ENCODE results near the gene AFAP1. TPM values are rescaled to one million over a fixed set of nuclear protein-coding genes. Genes with fewer than 3 reads are reported as not detected.

The AFAP1 gene
- total RNA-seq, 2 donors from 2014 or later, result 32.1 to 40.1 TPM

GRCh38 chr4:7861440-7861881 lies 78.2 kb downstream of the AFAP1 start:
- H3K27ac ChIP-seq, result no peak overlapping the region
- H3K27me3 ChIP-seq (replicated peaks; ENCODE audit: insufficient read depth), result no peaks in the 10 kb centered on the region
- peaks cover 14 to 48% of the 10 kb centered on the region in 2 donors for H3K4me1 ChIP-seq (ENCODE audit: control insufficient read depth in 1 of 2, low read depth in 2 of 2)
- no peak for TF ChIP-seq CTCF (IDR thresholded peaks at IDR 0.05)
- no peak for DNase-seq (ENCODE audit: low spot score)
- ATAC-seq (ENCODE audit: insufficient number of reproducible peaks, low FRiP score, low read depth), result no peak
- no peaks in the 10 kb centered on the region for H3K36me3 ChIP-seq
- no peak overlapping the region for H3K4me3 ChIP-seq
- no peaks in the 10 kb centered on the region for H3K9me3 ChIP-seq

- ATAC-seq (ENCODE audit: insufficient number of reproducible peaks, low FRiP score, low read depth) (no peak), DNase-seq (ENCODE audit: low spot score) (no peak)
- no peak for TF ChIP-seq CTCF (IDR thresholded peaks at IDR 0.05)
- Histone ChIP-seq H3K27ac (no peak overlapping the region), H3K36me3 (no peaks in the 10 kb centered on the region), H3K4me3 (no peak overlapping the region), H3K4me1 (ENCODE audit: control insufficient read depth in 1 of 2, low read depth in 2 of 2) (peaks cover 14 to 49% of the 10 kb centered on the region in 2 donors), H3K9me3 (no peaks in the 10 kb centered on the region), H3K27me3 (replicated peaks; ENCODE audit: insufficient read depth) (no peaks in the 10 kb centered on the region)
These were observed 79.0 kb downstream of the AFAP1 start for GRCh38 chr4:7860600-7861163.

GRCh38 chr4:7859326-7859725 lies 80.3 kb downstream of the AFAP1 start:
- TF ChIP-seq CTCF (IDR thresholded peaks at IDR 0.05), result no peak
- H3K27me3 ChIP-seq (replicated peaks; ENCODE audit: insufficient read depth), result no peaks in the 10 kb centered on the region
- no peaks in the 10 kb centered on the region for H3K9me3 ChIP-seq
- ATAC-seq (ENCODE audit: insufficient number of reproducible peaks, low FRiP score, low read depth), result no peak
- H3K27ac ChIP-seq, result no peak overlapping the region
- H3K4me3 ChIP-seq, result no peak overlapping the region
- H3K36me3 ChIP-seq, result no peaks in the 10 kb centered on the region
- peaks cover 14 to 49% of the 10 kb centered on the region in 2 donors for H3K4me1 ChIP-seq (ENCODE audit: control insufficient read depth in 1 of 2, low read depth in 2 of 2)
- no peak for DNase-seq (ENCODE audit: low spot score)

- Histone ChIP-seq H3K27ac (no peak overlapping the region), H3K36me3 (no peaks in the 10 kb centered on the region), H3K9me3 (no peaks in the 10 kb centered on the region), H3K4me3 (no peak overlapping the region), H3K27me3 (replicated peaks; ENCODE audit: insufficient read depth) (no peaks in the 10 kb centered on the region), H3K4me1 (ENCODE audit: control insufficient read depth in 1 of 2, low read depth in 2 of 2) (peaks cover 14 to 58% of the 10 kb centered on the region in 2 donors)
- DNase-seq (ENCODE audit: low spot score) (no peak), ATAC-seq (ENCODE audit: insufficient number of reproducible peaks, low FRiP score, low read depth) (no peak)
- TF ChIP-seq CTCF (IDR thresholded peaks at IDR 0.05), result no peak
These were observed 81.2 kb downstream of the AFAP1 start for GRCh38 chr4:7858498-7858897.

GRCh38 chr4:7857993-7858392 lies 81.7 kb downstream of the AFAP1 start:
- H3K27ac ChIP-seq, result peak overlapping the region in 1 of 2 donors; percentile 33
- ATAC-seq (ENCODE audit: insufficient number of reproducible peaks, low FRiP score, low read depth), result no peak
- H3K36me3 ChIP-seq, result no peaks in the 10 kb centered on the region
- H3K9me3 ChIP-seq, result no peaks in the 10 kb centered on the region
- no peak for TF ChIP-seq CTCF (IDR thresholded peaks at IDR 0.05)
- peaks cover 14 to 63% of the 10 kb centered on the region in 2 donors for H3K4me1 ChIP-seq (ENCODE audit: control insufficient read depth in 1 of 2, low read depth in 2 of 2)
- H3K27me3 ChIP-seq (replicated peaks; ENCODE audit: insufficient read depth), result no peaks in the 10 kb centered on the region
- no peak for DNase-seq (ENCODE audit: low spot score)
- no peak overlapping the region for H3K4me3 ChIP-seq

Measured in thoracic aorta (tissue), 2 donors.